Hepatocyte (in vitro differentiated cells): ENCODE data around the gene ERGIC2.

Experiments used
- CTCF ChIP-seq: fragments of 200-600 bp; sonication (generic); IDR thresholded peaks from 2 replicates; pipeline ENCODE4 v1.5.1; 2016; ENCODE audit warnings: antibody characterized with exemption, mild to moderate bottlenecking; ENCODE audit not compliant: poor library complexity
- EZH2 ChIP-seq: fragments of 200-600 bp; sonication (generic); IDR thresholded peaks from 2 replicates; pipeline ENCODE4 v1.6.1; 2016; ENCODE audit warnings: antibody characterized with exemption, mild to moderate bottlenecking, borderline replicate concordance
- EZH2phosphoT487 ChIP-seq: fragments of 200-600 bp; sonication (generic); IDR thresholded peaks from one replicate; pipeline ENCODE4 v1.6.1; 2018; ENCODE audit warnings: antibody characterized with exemption, mild to moderate bottlenecking, low read depth, moderate library complexity; ENCODE audit not compliant: unreplicated experiment, severe bottlenecking

GRCh38 chr12:29306682-29307081, 74.3 kb downstream of the ERGIC2 start:
- TF ChIP-seq CTCF = no peak
- TF ChIP-seq EZH2 = no peak
- no peak for TF ChIP-seq EZH2phosphoT487
